GM19463 (cell line): ENCODE measurements around the gene UTF1.

Source experiments
- ATAC-seq: cut with Tn5 transposase; IDR thresholded peaks from one replicate; pipeline ENCODE4 v1.9.1; 2021; ENCODE audit warnings: mild to moderate bottlenecking, moderate library complexity; ENCODE audit not compliant: unreplicated experiment

The UTF1 gene

GRCh38 chr10:133277277-133277992 is 47.4 kb downstream of the UTF1 start:
- no peak for ATAC-seq

GRCh38 chr10:133277993-133278576 is 48.1 kb downstream of the UTF1 start:
- ATAC-seq, result no peak

- peak; percentile 33 for ATAC-seq
These were observed 48.7 kb downstream of the UTF1 start for GRCh38 chr10:133278577-133279265.

- no peak for ATAC-seq
These were observed 49.6 kb downstream of the UTF1 start for GRCh38 chr10:133279326-133280226.

GRCh38 chr10:133280391-133281059 is 50.5 kb downstream of the UTF1 start:
- no peak for ATAC-seq

GRCh38 chr10:133281084-133281483 is 51.1 kb downstream of the UTF1 start:
- no peak for ATAC-seq
